HepG2 (cell line): ENCODE data around the gene MTCH2.

Experiments used
- POLR2A ChIP-seq, 2 experiments: IDR thresholded peaks; 2 replicates each; pipeline ENCODE4 v1.6.1; 2011; ENCODE audit warnings: low read depth in 2 of 2, low read length in 2 of 2, mild to moderate bottlenecking in 1 of 2, moderate library complexity in 1 of 2; ENCODE audit not compliant: insufficient read depth in 1 of 2
- TF ChIP-seq, protein P1 (sequence below): sonication (generic); formaldehyde crosslinking; IDR thresholded peaks from 2 replicates; pipeline ENCODE4 v1.5.0; 2020; ENCODE audit warnings: mild to moderate bottlenecking, missing genetic modification reagents, moderate library complexity

DNA sequence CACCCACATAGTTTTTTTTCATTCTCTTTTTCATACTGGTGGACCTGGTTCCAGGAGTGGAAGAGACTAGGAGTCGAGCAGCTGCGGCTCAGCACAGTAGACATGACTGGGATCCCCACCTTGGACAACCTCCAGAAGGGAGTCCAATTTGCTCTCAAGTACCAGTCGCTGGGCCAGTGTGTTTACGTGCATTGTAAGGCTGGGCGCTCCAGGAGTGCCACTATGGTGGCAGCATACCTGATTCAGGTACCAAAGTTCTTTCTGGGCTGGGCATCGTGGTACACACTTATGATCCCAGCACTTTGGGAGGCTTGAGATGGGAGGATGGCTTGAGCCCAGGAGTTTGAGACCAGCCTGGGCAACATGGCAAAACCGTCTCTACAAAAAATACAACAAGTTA, 72.7 kb downstream of the MTCH2 start:
- TF ChIP-seq POLR2A (IDR thresholded peaks at IDR 0.05; ENCODE audit: insufficient read depth in 1 of 2, low read depth in 2 of 2, low read length in 2 of 2) = no peak
- TF ChIP-seq, protein P1, sequence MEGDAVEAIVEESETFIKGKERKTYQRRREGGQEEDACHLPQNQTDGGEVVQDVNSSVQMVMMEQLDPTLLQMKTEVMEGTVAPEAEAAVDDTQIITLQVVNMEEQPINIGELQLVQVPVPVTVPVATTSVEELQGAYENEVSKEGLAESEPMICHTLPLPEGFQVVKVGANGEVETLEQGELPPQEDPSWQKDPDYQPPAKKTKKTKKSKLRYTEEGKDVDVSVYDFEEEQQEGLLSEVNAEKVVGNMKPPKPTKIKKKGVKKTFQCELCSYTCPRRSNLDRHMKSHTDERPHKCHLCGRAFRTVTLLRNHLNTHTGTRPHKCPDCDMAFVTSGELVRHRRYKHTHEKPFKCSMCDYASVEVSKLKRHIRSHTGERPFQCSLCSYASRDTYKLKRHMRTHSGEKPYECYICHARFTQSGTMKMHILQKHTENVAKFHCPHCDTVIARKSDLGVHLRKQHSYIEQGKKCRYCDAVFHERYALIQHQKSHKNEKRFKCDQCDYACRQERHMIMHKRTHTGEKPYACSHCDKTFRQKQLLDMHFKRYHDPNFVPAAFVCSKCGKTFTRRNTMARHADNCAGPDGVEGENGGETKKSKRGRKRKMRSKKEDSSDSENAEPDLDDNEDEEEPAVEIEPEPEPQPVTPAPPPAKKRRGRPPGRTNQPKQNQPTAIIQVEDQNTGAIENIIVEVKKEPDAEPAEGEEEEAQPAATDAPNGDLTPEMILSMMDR = no peak
